ENCODE measurements around the gene KLHL5. TPM values are rescaled to one million over a fixed set of nuclear protein-coding genes. Genes with fewer than 3 reads are reported as not detected.
A peak's percentile ranks its signal among the peaks of the same experiment; 100 is the strongest.

Gene KLHL5
- total RNA-seq, 1 experiment from 2014 or later: 84.8 TPM

DNA sequence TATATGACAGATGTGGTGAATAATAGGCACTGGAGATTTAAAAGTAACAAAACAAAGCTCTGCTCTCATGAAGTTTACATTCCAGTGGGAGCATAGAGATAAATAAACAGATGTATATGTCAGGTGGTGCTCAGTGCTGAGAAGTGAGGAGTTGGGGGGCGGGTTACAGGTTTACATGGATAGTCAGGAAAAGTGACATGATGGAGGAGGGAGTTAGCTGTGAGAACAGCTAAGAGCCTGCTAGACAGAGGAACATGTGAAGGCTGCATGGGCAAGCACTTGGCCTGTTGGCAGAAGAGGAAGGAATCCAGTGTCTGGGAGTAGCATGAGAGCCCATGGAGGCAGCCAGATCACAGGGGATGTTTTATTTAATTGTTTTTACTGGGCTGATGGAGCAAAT, 19.7 kb upstream of the KLHL5 start:
- Histone ChIP-seq H3K4me3 (ENCODE audit: low read length) (no peak overlapping the region), H3K4me1 (ENCODE audit: insufficient read depth, low read length) (peaks cover 54% of the 10 kb centered on the region), H3K9ac (ENCODE audit: low read length) (peak overlapping the region; percentile 64), H3F3A (ENCODE audit: low read length, unreplicated experiment) (peaks cover 9% of the 10 kb centered on the region), H3K79me2 (ENCODE audit: low read length) (peaks cover 22% of the 10 kb centered on the region), H3K4me2 (ENCODE audit: low read length) (peak overlapping the region; percentile 10; the same call in 1 of the 2 replicates), H3K9me2 (replicated peaks; ENCODE audit: low read length) (no peaks in the 10 kb centered on the region), H3K27me3 (ENCODE audit: low read length) (no peaks in the 10 kb centered on the region), H3K9me3 (ENCODE audit: low read length) (no peaks in the 10 kb centered on the region), H4K20me1 (ENCODE audit: low read length) (no peaks in the 10 kb centered on the region), H2AFZ (ENCODE audit: low read length) (peak overlapping the region; percentile 18; the same call in 1 of the 2 replicates), H3K36me3 (ENCODE audit: low read depth, low read length) (no peaks in the 10 kb centered on the region), H3K27ac (ENCODE audit: low read length) (peak overlapping the region; percentile 95)
- DNase-seq (no peak), ATAC-seq (no peak)
- CTCF ChIA-PET: no interaction called here
- no TSS peak for BruUV-seq (replicated peaks)
- intact Hi-C loops (cut with micrococcal nuclease): no loop called here
- TF ChIP-seq EZH2 (IDR thresholded peaks at IDR 0.05; ENCODE audit: low read length, unreplicated experiment) (no peak), EZH2phosphoT487 (IDR thresholded peaks at IDR 0.05; ENCODE audit: borderline replicate concordance, low read length) (no peak)
- TF ChIP-seq, protein P1, sequence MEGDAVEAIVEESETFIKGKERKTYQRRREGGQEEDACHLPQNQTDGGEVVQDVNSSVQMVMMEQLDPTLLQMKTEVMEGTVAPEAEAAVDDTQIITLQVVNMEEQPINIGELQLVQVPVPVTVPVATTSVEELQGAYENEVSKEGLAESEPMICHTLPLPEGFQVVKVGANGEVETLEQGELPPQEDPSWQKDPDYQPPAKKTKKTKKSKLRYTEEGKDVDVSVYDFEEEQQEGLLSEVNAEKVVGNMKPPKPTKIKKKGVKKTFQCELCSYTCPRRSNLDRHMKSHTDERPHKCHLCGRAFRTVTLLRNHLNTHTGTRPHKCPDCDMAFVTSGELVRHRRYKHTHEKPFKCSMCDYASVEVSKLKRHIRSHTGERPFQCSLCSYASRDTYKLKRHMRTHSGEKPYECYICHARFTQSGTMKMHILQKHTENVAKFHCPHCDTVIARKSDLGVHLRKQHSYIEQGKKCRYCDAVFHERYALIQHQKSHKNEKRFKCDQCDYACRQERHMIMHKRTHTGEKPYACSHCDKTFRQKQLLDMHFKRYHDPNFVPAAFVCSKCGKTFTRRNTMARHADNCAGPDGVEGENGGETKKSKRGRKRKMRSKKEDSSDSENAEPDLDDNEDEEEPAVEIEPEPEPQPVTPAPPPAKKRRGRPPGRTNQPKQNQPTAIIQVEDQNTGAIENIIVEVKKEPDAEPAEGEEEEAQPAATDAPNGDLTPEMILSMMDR (conservative IDR thresholded peaks at IDR 0.05; ENCODE audit: low read depth, low read length): no peak
- POLR2A ChIA-PET (ENCODE audit: unreplicated experiment): interaction anchor here (0.5 kb wide), 1 partner anchor 18 kb away, joined by 5 read pairs; no protein-coding TSS in a partner anchor

DNA sequence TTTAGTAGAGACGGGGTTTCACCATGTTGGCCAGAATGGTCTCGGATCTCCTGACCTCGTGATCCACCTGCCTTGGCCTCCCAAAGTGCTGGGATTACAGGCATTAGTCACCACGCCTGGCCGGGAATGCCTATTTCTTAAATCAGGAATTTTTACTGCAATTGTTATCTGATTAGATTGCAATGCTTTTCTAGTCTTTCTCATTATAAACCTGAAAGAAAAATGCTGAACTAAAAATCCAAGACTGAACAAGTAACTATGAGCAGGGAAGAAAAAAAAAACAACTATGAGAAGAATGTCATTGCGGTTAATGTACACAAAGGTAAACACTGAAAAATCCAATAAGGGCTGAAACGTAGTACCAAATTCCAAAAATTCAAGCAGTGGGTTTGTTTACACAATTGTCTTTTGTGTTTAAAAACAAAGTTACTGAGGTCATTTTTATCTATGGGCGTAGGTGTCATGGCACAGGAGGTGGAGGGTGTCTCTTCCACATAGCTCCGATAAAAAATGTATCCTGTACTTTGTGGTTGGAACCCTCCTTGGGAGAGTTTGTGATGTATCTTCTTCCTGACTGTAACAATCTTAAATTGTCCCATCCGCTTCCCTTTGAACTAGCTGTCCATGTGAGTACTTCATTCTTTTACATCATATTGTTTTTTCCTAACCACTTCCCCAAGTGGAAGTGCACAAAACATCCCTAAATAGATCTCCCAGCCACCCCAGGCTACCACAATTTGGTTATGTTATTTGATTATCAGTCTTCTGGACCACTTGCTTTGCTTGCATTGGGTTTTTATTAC, 18.8 kb upstream of the KLHL5 start:
- H3K4me1 ChIP-seq (ENCODE audit: insufficient read depth, low read length): peaks cover 54% of the 10 kb centered on the region
- peak overlapping the region; percentile 31; the same call in 1 of the 2 replicates for H2AFZ ChIP-seq (ENCODE audit: low read length)
- ATAC-seq: peak; percentile 32

More for the DNA sequence above, 18.8 kb upstream of the KLHL5 start:
- DNase-seq: peak; percentile 85
- intact Hi-C loops (cut with micrococcal nuclease): loop anchor here (1.0 kb wide), 1 partner anchor 11 kb away; the partner anchor contains the start of gene TMEM156
- H3K36me3 ChIP-seq (ENCODE audit: low read depth, low read length): no peaks in the 10 kb centered on the region
- BruUV-seq (replicated peaks): no TSS peak
- H3K9ac ChIP-seq (ENCODE audit: low read length): peak overlapping the region; percentile 64
- ChIA-PET POLR2A (ENCODE audit: unreplicated experiment) (interaction anchor here (0.5 to 1.9 kb wide), 3 partner anchors 10 to 127 kb away, joined by 8 to 15 read pairs (median 10); partner anchors contain the start of gene TMEM156), CTCF (no interaction called here)
- no peaks in the 10 kb centered on the region for H3K9me3 ChIP-seq (ENCODE audit: low read length)
- peaks cover 31% of the 10 kb centered on the region for H3K79me2 ChIP-seq (ENCODE audit: low read length)
- peak overlapping the region; percentile 88 for H3K4me3 ChIP-seq (ENCODE audit: low read length)
- no peak for TF ChIP-seq EZH2phosphoT487 (IDR thresholded peaks at IDR 0.05; ENCODE audit: borderline replicate concordance, low read length)
- TF ChIP-seq, protein P1 (conservative IDR thresholded peaks at IDR 0.05; ENCODE audit: low read depth, low read length): no peak
- TF ChIP-seq EZH2 (IDR thresholded peaks at IDR 0.05; ENCODE audit: low read length, unreplicated experiment): no peak
- H4K20me1 ChIP-seq (ENCODE audit: low read length): 0 out of 2 replicates have a peak, but pooled peaks cover 4% of the 10 kb centered on the region
- no peaks in the 10 kb centered on the region for H3K27me3 ChIP-seq (ENCODE audit: low read length)
- H3F3A ChIP-seq (ENCODE audit: low read length, unreplicated experiment): peaks cover 9% of the 10 kb centered on the region
- H3K27ac ChIP-seq (ENCODE audit: low read length): peak overlapping the region; percentile 95
- no peaks in the 10 kb centered on the region for H3K9me2 ChIP-seq (replicated peaks; ENCODE audit: low read length)
- peak overlapping the region; percentile 79 for H3K4me2 ChIP-seq (ENCODE audit: low read length)

Measured in PC-3 (cell line).